Astrocyte of the cerebellum (primary cell): ENCODE data around the gene PSAP.

Experiments
- DNase-seq: peaks from one replicate; pipeline ENCODE4 v3.0.0-alpha.2; 2011; ENCODE audit warnings: low read depth
- H3K4me3 ChIP-seq: 2 replicates; pipeline ENCODE4 v1.5.1; 2011; ENCODE audit warnings: mild to moderate bottlenecking, low read depth, low read length, moderate library complexity
- CTCF ChIP-seq: IDR thresholded peaks from 2 replicates; pipeline ENCODE4 v1.5.1; 2012; ENCODE audit warnings: low read length, low read depth, moderate library complexity, mild to moderate bottlenecking; ENCODE audit errors: missing control alignments
- in situ Hi-C: cut with HindIII; loops from 2 replicates; pipeline ENCODE4 v1.10.0; 2017; ENCODE audit warnings: low sequenced_read_pairs

The PSAP gene

GRCh38 chr10:71766717-71767419 lies 84.2 kb downstream of the PSAP start:
- DNase-seq = peak; percentile 79
- TF ChIP-seq CTCF = no peak
- no peak overlapping the region for H3K4me3 ChIP-seq
- in situ Hi-C loops = no loop called here
